NCI-H82 treated with DMSO at 0.1 percent for 48 hours (cell line): ENCODE results near the gene SYTL1.
"Not testable (repeated sequence)": the region's sequence is repeated elsewhere in the genome, so short reads cannot be mapped to it uniquely, and the experiment has no call there.

Source experiments
- DNase-seq: peaks from one replicate; lab custom pipeline; 2025; ENCODE audit not compliant: unreplicated experiment; lab: John Stamatoyannopoulos, UW

The SYTL1 gene

DNA sequence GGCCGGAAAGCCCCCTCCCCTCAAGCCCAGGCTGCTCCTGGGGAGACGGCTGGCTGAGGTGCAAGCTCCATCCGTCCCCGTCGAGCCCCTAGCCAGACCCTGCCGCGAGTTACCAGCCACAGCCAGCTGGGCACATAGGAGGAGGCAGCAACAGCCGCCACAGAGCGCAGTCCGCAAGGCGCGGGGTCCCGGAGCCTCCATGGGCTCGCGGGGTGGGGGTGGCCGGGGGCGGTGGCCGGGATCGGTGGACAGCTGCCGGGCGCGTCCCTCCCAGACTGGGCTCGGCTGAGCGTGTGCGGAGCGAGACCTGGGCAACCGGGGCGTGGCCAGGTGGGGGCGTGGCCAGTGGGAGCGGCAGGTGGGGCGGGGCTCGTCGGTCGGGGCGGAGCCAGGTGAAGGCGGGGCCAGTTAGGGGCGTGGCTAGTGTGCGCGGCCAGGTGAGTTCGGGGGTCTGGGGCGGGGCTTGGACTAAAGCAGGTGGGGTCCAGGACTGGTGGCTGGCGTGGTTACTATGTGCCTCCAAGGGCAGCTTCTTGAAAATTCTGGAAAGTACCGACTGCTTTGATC, 41.3 kb downstream of the SYTL1 start, which contains the start of gene CD164L2:
CD164L2 (minus strand) TSS at position 295 of the 567 bp plus-strand sequence; CDS start at position 201, 94 bp downstream.
- no peak for DNase-seq

DNA sequence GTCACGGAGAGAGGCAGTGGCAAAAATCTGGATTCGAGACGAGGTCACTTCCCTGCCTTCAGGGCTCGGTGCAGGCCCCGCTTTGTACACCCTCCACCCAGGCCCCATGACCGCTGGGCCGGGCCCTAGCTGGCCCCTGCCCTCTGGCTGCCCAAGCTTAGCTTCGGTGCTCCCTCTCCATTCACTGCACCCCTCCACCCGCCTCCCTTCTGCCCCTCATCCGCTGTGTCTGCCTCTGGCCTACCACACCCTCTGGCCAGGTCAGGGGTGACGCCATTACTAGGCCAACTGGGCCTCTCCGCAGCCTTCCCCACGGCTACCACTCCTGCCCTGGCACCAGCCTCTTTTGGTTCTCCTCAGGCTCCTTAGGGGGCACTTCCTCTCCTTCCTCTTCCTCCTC, 41.8 kb downstream of the SYTL1 start:
- no peak for DNase-seq

DNA sequence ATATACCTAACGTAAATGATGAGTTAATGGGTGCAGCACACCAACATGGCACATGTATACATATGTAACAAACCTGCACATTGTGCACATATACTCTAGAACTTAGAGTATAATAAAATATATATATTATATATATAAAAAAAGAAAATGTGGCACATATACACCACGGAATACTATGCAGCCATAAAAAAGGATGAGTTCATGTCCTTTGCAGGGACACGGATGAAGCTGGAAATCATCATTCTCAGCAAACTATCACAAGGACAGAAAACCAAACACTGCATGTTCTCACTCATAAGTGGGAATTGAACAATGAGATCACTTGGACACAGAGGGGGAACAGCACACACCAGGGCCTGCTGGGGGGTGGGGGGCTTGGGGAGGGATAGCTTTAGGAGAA, 43.0 kb downstream of the SYTL1 start:
- not testable (repeated sequence) for DNase-seq

DNA sequence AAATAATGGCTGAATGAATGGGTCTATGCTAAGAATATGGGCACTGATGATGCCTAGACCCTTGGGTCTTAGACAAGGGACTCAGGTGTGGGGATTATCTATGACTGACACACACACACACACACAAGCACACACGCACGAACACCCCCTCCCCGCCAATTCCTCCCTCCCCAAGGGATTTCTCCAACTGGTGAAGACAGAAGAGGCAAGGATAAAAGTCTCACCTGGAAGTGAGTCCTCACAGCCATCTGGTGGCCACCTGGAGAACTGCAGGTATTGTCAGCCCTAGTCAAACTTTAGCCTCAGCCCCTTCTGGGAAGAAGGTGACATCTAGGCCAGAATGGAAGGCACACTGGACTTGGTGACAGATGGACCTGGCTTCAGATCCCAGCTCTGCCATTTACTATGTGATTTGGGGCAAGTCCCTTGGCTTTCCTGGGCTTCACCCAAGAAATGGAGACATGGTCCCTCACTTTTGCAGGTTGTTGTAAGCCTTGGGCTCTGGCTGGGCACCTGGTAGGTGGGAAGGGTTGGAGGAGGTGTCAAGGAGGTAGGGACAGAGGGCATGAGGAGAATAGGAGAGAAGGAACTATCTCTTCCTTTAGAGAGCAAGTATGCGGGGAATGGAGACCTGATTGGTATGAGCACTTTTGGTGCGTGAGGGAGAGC, 46.6 kb downstream of the SYTL1 start:
- DNase-seq, result peak; percentile 49

DNA sequence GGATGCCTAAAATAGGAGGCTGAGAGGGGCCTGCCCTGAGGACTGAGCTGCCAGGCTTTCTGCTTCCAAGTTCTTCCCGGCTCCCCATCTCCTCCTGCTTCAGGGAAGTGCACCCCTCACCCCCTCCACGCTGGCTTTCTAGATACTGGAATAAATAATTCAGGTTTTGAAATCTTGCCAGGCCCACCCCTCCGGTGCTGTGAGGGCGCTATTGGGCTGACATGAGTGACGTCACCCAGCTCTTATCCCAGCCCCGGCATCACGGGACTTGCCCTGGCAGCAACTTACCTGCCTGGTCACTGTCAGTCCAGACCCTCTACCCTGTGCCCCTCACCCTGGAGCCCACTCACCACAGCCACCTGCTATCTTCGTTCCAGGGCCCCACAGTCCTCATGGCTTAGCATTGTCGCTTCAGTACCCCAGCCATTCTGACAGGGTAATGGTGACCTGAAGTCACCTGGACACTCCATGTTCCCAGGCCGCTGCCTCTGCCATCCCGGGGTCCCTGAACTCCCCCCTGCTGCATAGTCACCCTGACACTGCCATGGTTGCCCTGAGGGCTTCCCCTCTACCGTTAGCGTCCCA, 49.8 kb downstream of the SYTL1 start:
- DNase-seq, result peak; percentile 21

DNA sequence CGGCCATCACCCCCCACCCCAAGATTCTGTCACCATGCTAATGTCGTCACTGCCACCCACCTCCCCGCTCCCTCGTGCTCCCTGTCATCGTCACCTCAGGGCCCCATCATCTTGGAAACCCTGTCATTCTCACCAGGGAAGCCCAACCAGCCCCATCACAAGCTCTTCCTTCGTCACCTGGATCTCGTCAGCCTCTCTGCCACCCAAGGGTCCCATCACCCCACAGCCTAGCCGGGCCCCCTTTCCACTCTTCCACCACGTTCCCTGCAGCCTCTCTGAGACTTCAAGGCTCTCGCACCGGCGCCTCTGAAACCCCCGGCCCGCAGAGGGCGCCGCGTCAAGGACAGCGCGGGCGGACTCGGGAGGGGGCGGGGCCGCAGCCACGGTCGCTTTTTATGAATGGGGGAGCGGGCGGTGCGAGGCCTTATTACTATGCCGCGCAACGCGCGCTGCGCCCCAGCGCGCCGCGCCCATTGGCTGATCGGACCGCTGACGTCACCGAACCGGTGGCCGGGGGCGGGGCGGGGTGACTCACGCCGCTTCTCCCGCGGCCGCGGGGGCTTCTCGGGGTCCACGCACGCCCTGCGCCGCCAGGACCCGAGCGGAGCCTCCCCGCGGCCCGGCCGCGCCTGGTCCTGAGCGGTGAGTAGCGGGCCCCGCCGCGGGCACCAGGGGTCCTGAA, 50.4 kb downstream of the SYTL1 start, which contains the start of gene GPR3:
GPR3 (plus strand) TSS at position 527 of the 682 bp plus-strand sequence. CDS start 1,177 bp downstream, outside the sequence.
- peak; percentile 84 for DNase-seq

DNA sequence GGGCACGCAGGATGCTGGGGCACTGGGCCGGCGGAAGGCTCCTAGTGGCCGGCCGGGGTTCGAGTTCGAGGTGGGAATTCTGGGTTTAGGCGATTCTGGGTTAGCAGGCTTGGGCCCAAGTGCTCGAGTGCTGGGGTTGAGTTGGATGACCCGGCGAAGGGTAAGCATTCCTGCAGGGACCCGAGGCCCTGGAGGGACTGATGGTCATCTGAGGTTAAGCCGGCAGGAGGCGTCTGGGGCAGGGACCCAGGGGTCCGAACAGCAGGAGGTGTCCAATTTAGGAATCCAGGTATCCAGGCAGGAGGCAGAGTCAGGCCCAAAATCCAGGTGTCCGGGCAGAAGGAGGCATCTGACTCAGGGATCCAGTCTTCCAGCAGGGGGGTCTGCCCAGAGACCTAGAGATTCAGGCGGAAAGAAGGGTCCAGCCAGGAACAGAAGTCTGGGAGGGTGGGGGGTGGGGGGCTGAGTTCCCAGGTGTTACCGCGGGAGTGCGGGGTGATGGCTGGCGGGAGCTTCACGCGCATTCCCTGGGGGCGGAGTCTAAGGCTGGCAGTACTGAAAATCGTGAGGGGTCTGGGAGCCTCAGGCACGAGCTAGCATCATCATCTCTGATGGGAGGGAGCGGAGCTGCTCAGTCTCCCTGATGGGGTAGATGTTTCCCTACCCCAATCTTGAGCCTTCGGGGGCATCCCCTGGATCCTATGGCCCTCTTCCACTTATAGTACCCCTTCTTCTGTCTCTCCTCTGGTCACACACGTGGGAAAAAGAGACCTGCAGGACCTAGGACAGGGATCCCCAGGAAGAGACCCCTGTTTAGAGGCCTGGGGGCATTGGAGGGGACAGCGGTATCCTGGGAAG, 51.2 kb downstream of the SYTL1 start:
- no peak for DNase-seq

DNA sequence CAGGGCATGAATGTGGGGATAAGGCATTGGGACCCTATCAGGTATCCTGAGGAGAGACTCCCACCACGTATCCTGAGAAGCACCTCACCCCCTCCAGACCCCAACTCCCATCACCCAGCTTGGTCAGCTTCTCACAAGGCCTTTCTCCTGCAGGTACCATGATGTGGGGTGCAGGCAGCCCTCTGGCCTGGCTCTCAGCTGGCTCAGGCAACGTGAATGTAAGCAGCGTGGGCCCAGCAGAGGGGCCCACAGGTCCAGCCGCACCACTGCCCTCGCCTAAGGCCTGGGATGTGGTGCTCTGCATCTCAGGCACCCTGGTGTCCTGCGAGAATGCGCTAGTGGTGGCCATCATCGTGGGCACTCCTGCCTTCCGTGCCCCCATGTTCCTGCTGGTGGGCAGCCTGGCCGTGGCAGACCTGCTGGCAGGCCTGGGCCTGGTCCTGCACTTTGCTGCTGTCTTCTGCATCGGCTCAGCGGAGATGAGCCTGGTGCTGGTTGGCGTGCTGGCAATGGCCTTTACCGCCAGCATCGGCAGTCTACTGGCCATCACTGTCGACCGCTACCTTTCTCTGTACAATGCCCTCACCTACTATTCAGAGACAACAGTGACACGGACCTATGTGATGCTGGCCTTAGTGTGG, 51.9 kb downstream of the SYTL1 start:
- DNase-seq, result no peak

DNA sequence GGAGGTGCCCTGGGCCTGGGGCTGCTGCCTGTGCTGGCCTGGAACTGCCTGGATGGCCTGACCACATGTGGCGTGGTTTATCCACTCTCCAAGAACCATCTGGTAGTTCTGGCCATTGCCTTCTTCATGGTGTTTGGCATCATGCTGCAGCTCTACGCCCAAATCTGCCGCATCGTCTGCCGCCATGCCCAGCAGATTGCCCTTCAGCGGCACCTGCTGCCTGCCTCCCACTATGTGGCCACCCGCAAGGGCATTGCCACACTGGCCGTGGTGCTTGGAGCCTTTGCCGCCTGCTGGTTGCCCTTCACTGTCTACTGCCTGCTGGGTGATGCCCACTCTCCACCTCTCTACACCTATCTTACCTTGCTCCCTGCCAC, 52.4 kb downstream of the SYTL1 start:
- DNase-seq, result no peak

DNA sequence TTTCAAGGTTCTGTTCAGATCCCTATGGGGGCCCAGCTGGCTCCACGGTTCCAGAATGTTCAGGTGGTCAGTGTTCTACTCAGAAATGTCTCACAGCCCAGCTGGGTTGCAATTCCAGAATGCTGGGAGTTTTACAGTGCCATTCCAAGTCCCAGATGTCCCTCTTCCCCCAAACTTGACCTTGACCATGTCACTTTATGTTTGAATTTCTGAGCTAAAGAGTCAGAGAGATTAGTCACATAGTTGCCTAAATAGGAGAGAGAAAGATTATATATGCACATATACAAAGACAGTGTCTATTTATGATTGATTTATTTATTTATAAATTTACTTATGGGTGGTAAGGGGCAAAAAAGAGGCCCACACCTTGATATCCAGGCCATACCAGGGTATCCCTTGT, 53.1 kb downstream of the SYTL1 start:
- DNase-seq, result no peak

DNA sequence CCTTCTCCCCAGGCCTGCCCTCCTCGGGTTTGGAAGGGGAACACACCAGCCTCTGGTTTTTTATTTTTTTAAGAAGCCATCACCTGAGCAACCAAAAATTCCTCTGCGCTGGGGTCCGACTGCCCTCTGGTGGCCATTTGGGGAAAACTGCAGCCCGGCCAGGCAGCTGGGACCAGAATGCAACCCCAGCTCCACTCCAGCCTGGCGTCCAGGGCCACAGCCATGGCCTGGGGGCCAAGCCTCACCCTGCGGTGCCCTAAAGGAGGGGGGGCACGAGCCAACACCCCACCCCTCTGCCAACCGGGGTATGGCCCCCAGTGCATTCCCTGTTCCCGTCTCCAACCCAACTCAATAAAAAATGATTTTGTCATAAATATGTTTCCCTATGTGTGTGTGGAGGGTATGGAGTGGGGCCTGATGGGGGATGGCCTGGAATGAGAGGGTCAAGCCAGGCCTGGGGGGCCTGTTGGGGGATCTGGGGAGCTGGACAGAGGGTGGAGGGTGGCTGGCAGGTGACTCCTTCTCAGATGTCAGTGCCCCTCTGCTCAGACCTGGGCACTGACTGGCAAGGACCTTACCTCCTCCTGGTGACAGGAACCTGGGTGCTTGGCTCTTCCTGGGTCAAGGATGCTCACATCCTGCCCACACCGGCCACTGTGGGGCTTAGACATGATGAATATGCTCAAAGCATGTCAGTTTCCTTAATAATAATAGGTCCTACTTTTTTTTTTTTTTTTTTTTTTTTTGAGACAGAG, 53.8 kb downstream of the SYTL1 start:
- DNase-seq, result peak; percentile 56

DNA sequence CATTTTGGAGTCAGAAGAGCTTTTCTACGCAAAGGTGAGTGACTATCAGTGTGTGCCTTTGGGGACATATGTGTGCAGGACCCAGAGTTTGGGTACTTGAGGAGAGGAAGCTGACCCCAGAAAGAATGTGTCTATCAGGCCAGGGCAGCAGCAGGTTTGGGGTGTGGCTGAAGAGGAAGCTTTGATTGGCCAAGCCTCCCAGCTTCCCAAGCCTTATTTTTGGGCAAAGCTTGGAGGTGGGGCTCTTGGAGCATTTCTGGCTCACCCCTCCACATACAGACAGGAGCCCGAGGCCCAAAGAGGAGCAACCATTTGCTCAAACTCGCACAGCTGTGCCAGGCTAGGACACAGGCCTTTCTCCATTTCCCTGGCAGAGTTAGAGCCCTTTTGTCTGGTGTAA, 55.3 kb downstream of the SYTL1 start:
- DNase-seq, result no peak

DNA sequence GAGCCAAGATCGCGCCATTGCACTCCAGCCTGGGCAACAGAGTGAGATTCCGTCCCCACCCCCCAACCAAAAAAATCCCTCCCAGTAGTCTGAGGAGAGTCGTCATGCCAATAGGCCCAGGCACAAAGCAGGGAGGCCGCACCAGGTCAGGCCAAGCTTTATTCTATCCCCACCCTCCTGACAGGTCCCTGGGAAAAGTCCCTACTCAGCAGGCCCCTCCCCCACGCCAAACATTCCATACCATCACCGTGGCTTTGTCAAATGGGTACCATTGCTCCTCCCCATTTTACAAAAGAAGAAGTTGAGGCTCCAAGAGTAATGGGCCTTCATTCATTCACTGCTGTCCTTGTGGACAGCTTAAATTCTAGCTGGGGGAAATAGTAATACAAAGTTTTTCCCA, 55.9 kb downstream of the SYTL1 start:
- no peak for DNase-seq

DNA sequence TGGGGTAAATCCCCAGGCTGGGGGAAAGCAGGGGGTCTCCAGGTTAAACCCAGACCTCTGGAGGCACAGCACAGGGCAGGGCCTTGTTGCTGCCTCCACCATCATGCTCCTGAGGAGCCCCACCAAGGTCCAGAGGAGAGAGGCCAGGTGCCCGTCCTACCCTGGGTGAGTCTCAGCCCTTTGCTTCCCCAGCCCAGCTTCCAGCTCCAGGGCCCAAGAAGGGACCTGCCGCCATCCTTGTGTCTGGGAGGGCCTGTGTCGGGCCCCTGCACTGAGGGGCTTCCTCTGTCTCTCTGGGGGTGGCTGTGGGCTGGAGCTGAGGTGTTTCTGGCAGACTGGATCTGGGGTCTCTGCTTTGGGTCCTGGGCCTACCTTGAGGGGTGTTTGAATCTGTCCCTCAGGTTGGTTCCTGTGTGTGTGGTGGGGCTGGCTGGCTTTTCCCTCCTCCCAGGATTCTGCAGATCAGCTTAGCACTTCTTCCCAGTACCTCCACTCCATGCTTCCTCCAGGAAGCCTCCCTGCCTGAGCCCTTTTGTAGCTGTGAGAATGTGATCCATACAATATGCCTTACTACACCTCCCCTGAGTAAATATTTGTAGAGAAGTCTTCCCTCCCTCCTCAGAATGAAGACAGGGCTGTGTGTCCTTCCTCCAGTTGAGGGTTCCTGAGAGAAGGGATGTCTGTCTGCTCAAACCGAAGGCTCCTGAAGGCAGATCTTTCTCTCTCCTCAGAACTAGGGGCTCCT, 56.8 kb downstream of the SYTL1 start:
- no peak for DNase-seq

DNA sequence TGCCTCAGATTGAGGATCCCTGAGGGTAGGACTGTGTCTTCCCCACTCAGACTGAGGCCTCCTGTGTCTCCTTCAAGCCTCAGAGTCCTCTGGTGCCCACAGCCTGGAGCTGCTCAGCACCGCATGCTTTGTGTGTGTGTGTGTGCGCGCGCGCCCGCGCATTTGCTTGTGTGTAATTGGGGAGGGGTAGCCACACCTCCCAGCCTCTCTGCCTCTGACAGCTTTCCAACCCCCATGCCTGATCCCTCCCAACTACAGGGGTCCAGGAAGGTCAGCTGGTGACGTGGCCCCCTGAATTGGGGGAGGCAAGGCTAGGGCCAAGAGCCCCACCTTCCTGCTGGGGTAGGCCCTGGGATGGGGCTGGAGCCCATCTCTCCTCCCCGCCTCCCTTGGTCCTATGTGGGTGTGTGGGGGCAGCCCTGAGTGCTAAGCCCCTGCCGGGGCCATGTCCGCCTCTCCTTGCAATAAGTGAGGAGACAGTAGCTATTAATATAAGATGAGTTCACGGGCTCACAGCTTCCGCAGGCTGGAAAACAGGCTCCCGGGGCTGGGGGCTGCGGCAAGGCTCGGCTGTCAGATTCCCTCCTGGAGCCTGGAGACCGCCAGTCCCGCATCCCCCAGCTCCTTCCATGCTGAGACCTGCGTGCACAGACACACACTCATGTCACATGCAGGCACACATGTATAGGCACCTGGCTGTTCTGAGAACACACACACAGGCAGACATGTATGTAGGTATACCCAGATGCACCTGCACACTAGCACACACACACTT, 57.6 kb downstream of the SYTL1 start:
- no peak for DNase-seq

DNA sequence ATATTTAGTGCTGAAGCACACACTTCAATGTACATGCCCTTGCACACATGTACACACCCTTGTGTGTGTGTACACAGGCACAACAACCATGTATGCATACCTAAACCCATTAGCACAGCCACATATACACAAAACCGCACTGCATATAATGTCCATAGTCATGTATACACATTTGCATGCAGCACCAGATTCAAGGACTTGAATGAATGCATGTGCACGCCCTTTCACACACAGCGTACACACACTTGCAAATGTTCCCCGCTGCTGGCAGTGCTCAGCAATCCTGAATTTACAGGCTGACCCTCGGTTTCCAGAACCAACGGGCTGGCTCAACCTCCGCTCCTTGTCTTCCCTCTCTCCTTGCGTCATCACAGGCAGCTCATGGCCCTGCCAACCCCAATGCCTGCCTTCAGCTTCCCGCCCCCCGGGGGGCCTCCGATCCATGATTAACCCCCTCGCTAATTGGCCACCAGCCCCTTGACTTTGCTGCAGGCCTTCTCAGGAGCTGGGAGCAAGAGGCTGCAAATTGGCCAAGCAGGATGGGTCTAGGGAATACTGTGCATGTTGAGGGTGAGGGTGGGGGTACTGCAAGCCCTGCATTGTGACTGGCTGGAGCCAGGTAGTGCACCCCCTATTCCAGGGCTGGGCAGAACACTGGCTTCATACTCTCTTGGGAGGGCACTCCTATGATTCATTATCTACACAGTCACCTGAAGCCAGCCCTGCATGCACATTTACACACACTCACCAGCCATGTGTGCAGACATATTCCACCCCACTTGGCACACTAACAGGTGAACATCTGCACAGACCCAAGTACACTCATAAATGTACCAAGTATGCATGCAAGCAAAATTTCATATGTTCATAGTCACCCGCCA, 58.5 kb downstream of the SYTL1 start:
- DNase-seq, result no peak

DNA sequence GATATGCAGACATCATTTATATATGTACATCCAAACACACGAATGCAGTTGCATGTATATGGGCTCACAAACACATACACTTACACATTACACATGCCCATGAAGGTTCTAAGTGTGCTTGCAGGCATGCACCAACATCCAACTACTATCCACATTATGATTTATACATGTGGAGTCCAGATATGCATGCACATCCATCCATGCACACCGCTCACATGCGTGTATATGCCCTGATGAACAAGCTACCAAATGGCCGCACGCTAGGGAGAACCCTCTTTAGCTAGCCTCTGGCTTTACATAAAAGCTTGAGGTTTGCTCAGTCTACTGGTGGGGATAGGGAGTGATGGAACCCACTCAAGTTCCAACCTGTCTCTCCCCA, 59.1 kb downstream of the SYTL1 start:
- DNase-seq, result no peak
